GM18909 (cell line): Measurements from ENCODE around the gene SRPK2.
"Not testable (repeated sequence)": the region's sequence is repeated elsewhere in the genome, so short reads cannot be mapped to it uniquely, and the experiment has no call there.

ENCODE experiments used
- ATAC-seq: cut with Tn5 transposase; IDR thresholded peaks from one replicate; pipeline ENCODE4 v1.9.1; 2021; ENCODE audit warnings: mild to moderate bottlenecking; ENCODE audit not compliant: unreplicated experiment, poor library complexity

Gene SRPK2

GRCh38 chr7:105305633-105306032, 83.1 kb downstream of the SRPK2 start:
- ATAC-seq, result no peak

GRCh38 chr7:105304040-105304895, 84.5 kb downstream of the SRPK2 start:
- peak; percentile 93 for ATAC-seq

GRCh38 chr7:105300587-105300986, 88.1 kb downstream of the SRPK2 start:
- not testable (repeated sequence) for ATAC-seq

- ATAC-seq, result peak; percentile 91
Measured at GRCh38 chr7:105298439-105298894, 90.3 kb downstream of the SRPK2 start.

- peak; percentile 28 for ATAC-seq
Measured at GRCh38 chr7:105297985-105298384, 90.7 kb downstream of the SRPK2 start.

- ATAC-seq, result no peak
Measured at GRCh38 chr7:105297309-105297708, 91.4 kb downstream of the SRPK2 start.

GRCh38 chr7:105296491-105296890, 92.2 kb downstream of the SRPK2 start:
- no peak for ATAC-seq

- ATAC-seq, result no peak
Measured at GRCh38 chr7:105295596-105296352, 92.9 kb downstream of the SRPK2 start.

GRCh38 chr7:105294482-105294881, 94.2 kb downstream of the SRPK2 start:
- not testable (repeated sequence) for ATAC-seq

GRCh38 chr7:105289704-105290103, 99.0 kb downstream of the SRPK2 start:
- no peak for ATAC-seq

- ATAC-seq, result no peak
Measured at GRCh38 chr7:105286441-105286840, 102.3 kb downstream of the SRPK2 start.

GRCh38 chr7:105285118-105285874, 103.4 kb downstream of the SRPK2 start:
- no peak for ATAC-seq

- no peak for ATAC-seq
Measured at GRCh38 chr7:105284014-105284413, 104.7 kb downstream of the SRPK2 start.

GRCh38 chr7:105281966-105282365, 106.8 kb downstream of the SRPK2 start:
- no peak for ATAC-seq

GRCh38 chr7:105279688-105280007, 109.1 kb downstream of the SRPK2 start:
- ATAC-seq, result peak; percentile 95

GRCh38 chr7:105278973-105279687, 109.6 kb downstream of the SRPK2 start:
- peak; percentile 54 for ATAC-seq

GRCh38 chr7:105278565-105278964, 110.2 kb downstream of the SRPK2 start:
- ATAC-seq, result no peak

GRCh38 chr7:105277341-105277740, 111.4 kb downstream of the SRPK2 start:
- no peak for ATAC-seq

- no peak for ATAC-seq
Measured at GRCh38 chr7:105270117-105270516, 118.6 kb downstream of the SRPK2 start.

- ATAC-seq, result peak; percentile 35
Measured at GRCh38 chr7:105269397-105269796, 119.3 kb downstream of the SRPK2 start.
